H1 (cell line): ENCODE results near the gene PNPLA1. TPM values are rescaled to one million over a fixed set of nuclear protein-coding genes. Genes with fewer than 3 reads are reported as not detected.

Experiments used
- CHD2 ChIP-seq: IDR thresholded peaks from 2 replicates; pipeline ENCODE4 v1.6.1; 2012; ENCODE audit warnings: low read length, improper control_type of control experiment
- CTCF ChIP-seq, 3 experiments: IDR thresholded peaks; 1 replicate in 2 of 3; 2 replicates in 1 of 3; pipeline versions ENCODE4 v1.5.1 to v1.6.1; 2011; ENCODE audit warnings: low read length in 3 of 3, mild to moderate bottlenecking in 3 of 3, inconsistent platforms in 2 of 3, low read depth in 1 of 3, moderate library complexity in 1 of 3; ENCODE audit not compliant: insufficient read depth in 1 of 3; ENCODE audit errors: control extremely low read depth in 1 of 3
- MAFK ChIP-seq: IDR thresholded peaks from 2 replicates; pipeline ENCODE4 v1.6.1; 2012; ENCODE audit warnings: low read depth, mild to moderate bottlenecking, improper control_type of control experiment, low read length
- TAF1 ChIP-seq: IDR thresholded peaks from 2 replicates; pipeline ENCODE4 v1.6.1; 2011; ENCODE audit warnings: mild to moderate bottlenecking, low read depth, low read length
- polyA plus RNA-seq, 7 experiments: library from polyadenylated mRNA; depleted of rRNA in 3 of 7; stranded (reverse) in 5 of 7; unstranded in 2 of 7; fragments of >200 nt in 5 of 7; fragments of 200-250 nt in 2 of 7; gene quantifications; 1 replicate in 5 of 7; 2 replicates in 1 of 7; 4 replicates in 1 of 7; pipeline versions ENCODE4 v1.2.1 to v1.2.3, GENCODE V29; 2011 to 2013; ENCODE audit warnings: missing spikeins in 2 of 7, mixed read lengths in 2 of 7
- total RNA-seq: library from RNA; stranded (reverse); fragmentation: NEBNext Ultra II Directional; extraction: Animal tissue kit (Norgen Biotek cat#: 25700); gene quantifications from 2 replicates; pipeline ENCODE4 v1.2.1, GENCODE V29; 2021

The PNPLA1 gene
- total and polyA plus RNA-seq, 2 of the 8 experiments (the other 6 are each of a cell fraction or from before 2014, with no cell fraction given): not detected

GRCh38 chr6:36331381-36331780 is 61.5 kb downstream of the PNPLA1 start (continued):
- no peak for TF ChIP-seq TAF1
- no peak for TF ChIP-seq CTCF (IDR thresholded peaks at IDR 0.05; ENCODE audit: control extremely low read depth in 1 of 3, insufficient read depth in 1 of 3, low read depth in 1 of 3, low read length in 3 of 3)
- no peak for TF ChIP-seq MAFK
- TF ChIP-seq CHD2: no peak
